Naive thymus-derived CD4-positive, alpha-beta T cell (primary cell): ENCODE data around the gene WWOX. TPM values are rescaled to one million over a fixed set of nuclear protein-coding genes. Genes with fewer than 3 reads are reported as not detected.
A peak's percentile ranks its signal among the peaks of the same experiment; 100 is the strongest.

Source experiments
- ATAC-seq: fragments of 150-1000 bp; cut with Tn5 transposase; 2 replicates; pipeline ENCODE4 v1.10.0; 2021; ENCODE audit warnings: mild to moderate bottlenecking, moderate library complexity
- CTCF ChIA-PET: fragments of 350-600 bp; sonication (Branson Sonifier 250); formaldehyde crosslinking; loops from one replicate; lab custom pipeline; 2021; ENCODE audit warnings: antibody characterized with exemption; lab: Charles Lee
- POLR2A ChIA-PET: fragments of 350-600 bp; sonication (Branson Sonifier 250); formaldehyde crosslinking; loops from one replicate; lab custom pipeline; 2021; ENCODE audit warnings: antibody characterized with exemption, inconsistent platforms; lab: Charles Lee
- DNase-seq, 9 donors: peaks; one replicate each; pipeline versions ENCODE4 v3.0.0 to v3.0.0-alpha.2; 2020 to 2022; ENCODE audit warnings: mixed read lengths in 1 of 9
- H3K27ac ChIP-seq: one replicate; pipeline ENCODE4 v1.7.0; 2013; ENCODE audit warnings: mild to moderate bottlenecking, low read depth, low read length, moderate library complexity
- H3K27me3 ChIP-seq, 2 donors: one replicate each; pipeline ENCODE4 v1.7.0; 2013; ENCODE audit warnings: low read length in 2 of 2, mild to moderate bottlenecking in 2 of 2, moderate library complexity in 2 of 2; ENCODE audit not compliant: control insufficient read depth in 2 of 2, insufficient read depth in 2 of 2
- H3K36me3 ChIP-seq, 3 experiments: 1 replicate in 2 of 3; 2 replicates in 1 of 3; pipeline ENCODE4 v1.7.0; 2013; ENCODE audit warnings: low read length in 3 of 3, mild to moderate bottlenecking in 3 of 3, moderate library complexity in 1 of 3; ENCODE audit not compliant: insufficient read depth in 3 of 3, control insufficient read depth in 2 of 3
- H3K4me1 ChIP-seq, 2 donors: one replicate each; pipeline ENCODE4 v1.7.0; 2013; ENCODE audit warnings: low read length in 2 of 2, mild to moderate bottlenecking in 2 of 2, moderate library complexity in 1 of 2; ENCODE audit not compliant: control insufficient read depth in 2 of 2, insufficient read depth in 2 of 2
- H3K4me3 ChIP-seq: 2 replicates; pipeline ENCODE4 v1.7.0; 2013; ENCODE audit warnings: mild to moderate bottlenecking, low read length
- H3K9me3 ChIP-seq, 3 experiments: 1 replicate in 2 of 3; 2 replicates in 1 of 3; pipeline ENCODE4 v1.7.0; 2013; ENCODE audit warnings: low read length in 3 of 3; ENCODE audit not compliant: control insufficient read depth in 2 of 3
- H3K27ac Mint-ChIP-seq, 9 donors: one replicate each; pipeline ENCODE4 v1.8.0; 2020 to 2022; ENCODE audit warnings: mixed read lengths in 9 of 9, mild to moderate bottlenecking in 8 of 9, moderate library complexity in 5 of 9, inconsistent platforms in 2 of 9
- H3K27me3 Mint-ChIP-seq, 5 donors: one replicate each; pipeline ENCODE4 v1.8.0; 2021 to 2022; ENCODE audit warnings: mixed read lengths in 5 of 5, mild to moderate bottlenecking in 1 of 5
- H3K36me3 Mint-ChIP-seq, 5 donors: one replicate each; pipeline ENCODE4 v1.8.0; 2020 to 2022; ENCODE audit warnings: mixed read lengths in 5 of 5, mild to moderate bottlenecking in 3 of 5, inconsistent platforms in 1 of 5
- H3K4me1 Mint-ChIP-seq, 7 donors: one replicate each; pipeline ENCODE4 v1.8.0; 2020 to 2022; ENCODE audit warnings: mixed read lengths in 7 of 7, mild to moderate bottlenecking in 3 of 7, inconsistent platforms in 1 of 7
- H3K4me3 Mint-ChIP-seq, 10 donors: one replicate each; pipeline ENCODE4 v1.8.0; 2020 to 2022; ENCODE audit warnings: mild to moderate bottlenecking in 10 of 10, mixed read lengths in 10 of 10, moderate library complexity in 6 of 10, inconsistent platforms in 2 of 10
- H3K9me3 Mint-ChIP-seq, 11 donors: one replicate each; pipeline ENCODE4 v1.8.0; 2020 to 2022; ENCODE audit warnings: mixed read lengths in 11 of 11, mild to moderate bottlenecking in 4 of 11, inconsistent platforms in 1 of 11, moderate library complexity in 1 of 11
- intact Hi-C, 2 donors: fragments of 100-400 bp; cut with micrococcal nuclease; formaldehyde crosslinking; loops; one replicate each; pipeline ENCODE4 v1.15.1; 2023
- polyA plus RNA-seq, 2 donors: library from polyadenylated mRNA; unstranded; fragments of 300-500 nt; fragmentation: Illumina TruSeq; gene quantifications; one replicate each; pipeline ENCODE4 v1.2.3, GENCODE V29; 2021
- total RNA-seq, 6 experiments: library from RNA in 5 of 6; stranded (reverse) in 5 of 6; gene quantifications; 1 replicate in 5 of 6; 2 replicates in 1 of 6; pipeline ENCODE4 v1.2.3 and lab custom pipeline; 2021 to 2026

The WWOX gene
- total and polyA plus RNA-seq, 7 experiments from 2014 or later: 13.8 to 31.1 (median 20.8) TPM

DNA sequence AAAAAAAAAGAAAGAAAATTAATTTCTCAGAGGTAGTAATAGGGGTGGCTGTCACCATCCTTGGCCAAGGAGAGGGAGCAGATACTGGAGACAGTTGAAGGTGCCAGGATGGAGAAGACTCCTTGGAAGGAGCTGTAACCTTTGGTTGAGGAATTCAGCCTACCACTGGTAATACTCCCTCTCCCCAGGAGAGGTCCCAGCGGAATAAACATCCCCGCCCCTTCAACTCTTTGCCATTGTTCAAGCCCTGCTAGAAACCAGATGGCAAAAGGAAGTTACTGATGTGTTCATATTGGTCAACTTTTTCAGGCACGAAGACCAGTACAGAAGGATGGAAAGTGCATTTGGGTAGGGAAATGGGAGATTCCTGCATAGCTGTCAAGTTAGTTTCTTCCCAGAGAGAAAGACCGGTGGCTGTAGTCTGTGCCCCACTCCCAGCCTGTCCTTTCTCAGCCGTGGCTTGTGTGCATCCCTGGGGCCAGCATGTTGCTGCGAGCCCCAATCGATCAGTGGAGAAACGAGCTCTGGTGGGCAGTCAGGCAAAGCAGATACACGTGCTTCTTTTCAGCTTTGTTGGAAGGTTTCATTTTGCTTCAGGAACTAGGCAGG lies 889.0 kb downstream of the WWOX start:
- no peaks in the 10 kb centered on the region for H3K27me3 ChIP-seq
- intact Hi-C loops: no loop called here
- H3K9me3 Mint-ChIP-seq: peaks cover 0 to 4% (median 2%) of the 10 kb centered on the region in 11 donors
- ChIA-PET CTCF (no interaction called here), POLR2A (no interaction called here)
- no peak overlapping the region for H3K27ac ChIP-seq
- no peak for ATAC-seq
- no peaks in the 10 kb centered on the region for H3K36me3 ChIP-seq
- no peak for DNase-seq
- H3K4me1 ChIP-seq: no peaks in the 10 kb centered on the region
- H3K4me3 Mint-ChIP-seq: no peak overlapping the region
- H3K9me3 ChIP-seq: no peaks in the 10 kb centered on the region
- peaks cover 0 to 5% (median 0%) of the 10 kb centered on the region in 7 donors for H3K4me1 Mint-ChIP-seq
- no peaks in the 10 kb centered on the region for H3K27me3 Mint-ChIP-seq
- peaks cover 0 to 5% (median 0%) of the 10 kb centered on the region in 5 donors for H3K36me3 Mint-ChIP-seq
- H3K27ac Mint-ChIP-seq: no peak overlapping the region
- no peak overlapping the region for H3K4me3 ChIP-seq

DNA sequence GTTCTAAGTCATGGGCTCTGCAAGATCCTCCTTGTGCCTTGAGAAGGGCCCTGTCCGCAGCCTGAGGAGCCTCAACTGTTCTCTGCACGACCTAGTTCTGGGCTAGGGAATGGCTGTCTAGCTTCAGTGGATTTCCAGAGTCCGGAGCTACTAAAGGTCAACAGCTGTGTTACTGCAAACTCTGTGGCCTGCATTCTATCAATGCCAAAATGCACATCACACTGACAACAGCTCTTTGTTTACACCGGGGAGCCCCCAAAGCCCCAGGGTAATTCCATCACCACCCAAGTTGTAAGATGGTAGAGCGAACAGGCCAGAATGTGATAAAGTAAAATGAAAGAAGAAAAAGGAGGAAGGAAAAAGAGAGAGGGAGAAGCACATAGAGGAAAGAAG lies 890.9 kb downstream of the WWOX start:
- Mint-ChIP-seq H3K4me1 (peaks cover 0 to 6% (median 1%) of the 10 kb centered on the region in 7 donors), H3K27ac (no peak overlapping the region), H3K36me3 (peaks cover 0 to 5% (median 0%) of the 10 kb centered on the region in 5 donors), H3K27me3 (no peaks in the 10 kb centered on the region), H3K9me3 (peaks cover 0 to 2% (median 0%) of the 10 kb centered on the region in 11 donors), H3K4me3 (no peak overlapping the region)
- ChIA-PET CTCF (interaction anchor here (0.6 kb wide), 1 partner anchor 220 kb away, joined by 3 read pairs; no protein-coding TSS in a partner anchor), POLR2A (no interaction called here)
- intact Hi-C loops: no loop called here
- ATAC-seq (no peak), DNase-seq (no peak)
- Histone ChIP-seq H3K4me1 (no peaks in the 10 kb centered on the region), H3K27ac (no peak overlapping the region), H3K9me3 (no peaks in the 10 kb centered on the region), H3K4me3 (no peak overlapping the region), H3K36me3 (no peaks in the 10 kb centered on the region), H3K27me3 (no peaks in the 10 kb centered on the region)

DNA sequence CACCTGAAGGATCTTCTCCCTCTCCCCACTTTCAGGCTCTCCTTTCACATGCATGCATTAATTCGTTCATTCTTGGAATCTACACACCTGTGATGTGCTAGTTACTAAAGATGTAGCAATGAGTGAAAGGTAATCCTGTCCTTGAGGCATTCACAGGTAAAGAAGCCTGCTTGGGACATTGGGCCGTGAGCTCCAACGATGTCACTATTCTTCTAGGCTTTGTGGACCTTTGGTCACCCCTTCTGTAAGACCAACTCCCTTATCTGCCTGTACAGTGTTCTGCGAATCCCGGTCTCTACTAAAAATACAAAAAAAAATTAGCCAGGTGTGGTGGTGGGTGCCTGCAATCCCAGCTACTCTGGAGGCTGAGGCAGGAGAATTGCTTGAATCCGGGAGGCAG lies 892.5 kb downstream of the WWOX start:
- Histone ChIP-seq H3K4me3 (no peak overlapping the region), H3K27ac (no peak overlapping the region), H3K4me1 (no peaks in the 10 kb centered on the region), H3K9me3 (no peaks in the 10 kb centered on the region), H3K27me3 (no peaks in the 10 kb centered on the region), H3K36me3 (no peaks in the 10 kb centered on the region)
- Mint-ChIP-seq H3K4me1 (peaks cover 0 to 11% (median 3%) of the 10 kb centered on the region in 7 donors), H3K36me3 (peaks cover 0 to 4% (median 0%) of the 10 kb centered on the region in 5 donors), H3K9me3 (peaks cover 0 to 2% (median 0%) of the 10 kb centered on the region in 11 donors), H3K27me3 (no peaks in the 10 kb centered on the region), H3K27ac (peak overlapping the region in 1 of 9 donors; percentile 9), H3K4me3 (no peak overlapping the region)
- POLR2A ChIA-PET: no interaction called here
- DNase-seq (no peak), ATAC-seq (no peak)
- intact Hi-C loops: no loop called here
- CTCF ChIA-PET: no interaction called here

DNA sequence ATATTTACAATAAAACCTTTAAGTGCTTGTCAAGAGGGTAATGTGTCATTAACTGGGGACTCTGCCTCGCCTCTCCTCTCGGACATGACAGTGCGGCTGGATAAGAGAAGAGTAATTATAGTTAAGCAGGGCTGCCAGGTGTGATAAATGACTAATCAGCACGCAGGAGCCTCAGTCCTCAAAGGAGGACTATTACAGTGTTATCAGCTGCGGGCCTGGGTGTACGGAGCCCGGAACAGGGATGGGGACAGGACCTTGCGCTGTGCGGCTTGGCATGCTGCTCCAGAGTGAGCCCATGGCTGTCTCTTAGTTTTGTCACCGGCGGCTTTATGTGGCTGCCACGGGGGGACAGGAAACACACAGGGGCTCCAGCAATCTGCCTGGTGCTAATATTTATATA lies 893.9 kb downstream of the WWOX start:
- Mint-ChIP-seq H3K4me1 (peaks cover 0 to 11% (median 3%) of the 10 kb centered on the region in 7 donors), H3K36me3 (peaks cover 0 to 6% (median 0%) of the 10 kb centered on the region in 5 donors), H3K4me3 (no peak overlapping the region), H3K27ac (no peak overlapping the region), H3K9me3 (peaks cover 0 to 2% (median 0%) of the 10 kb centered on the region in 11 donors), H3K27me3 (no peaks in the 10 kb centered on the region)
- ChIA-PET CTCF (no interaction called here), POLR2A (no interaction called here)
- Histone ChIP-seq H3K4me1 (no peaks in the 10 kb centered on the region), H3K4me3 (no peak overlapping the region), H3K36me3 (no peaks in the 10 kb centered on the region), H3K9me3 (no peaks in the 10 kb centered on the region), H3K27me3 (no peaks in the 10 kb centered on the region), H3K27ac (no peak overlapping the region)
- no peak for ATAC-seq
- intact Hi-C loops: no loop called here
- no peak for DNase-seq

DNA sequence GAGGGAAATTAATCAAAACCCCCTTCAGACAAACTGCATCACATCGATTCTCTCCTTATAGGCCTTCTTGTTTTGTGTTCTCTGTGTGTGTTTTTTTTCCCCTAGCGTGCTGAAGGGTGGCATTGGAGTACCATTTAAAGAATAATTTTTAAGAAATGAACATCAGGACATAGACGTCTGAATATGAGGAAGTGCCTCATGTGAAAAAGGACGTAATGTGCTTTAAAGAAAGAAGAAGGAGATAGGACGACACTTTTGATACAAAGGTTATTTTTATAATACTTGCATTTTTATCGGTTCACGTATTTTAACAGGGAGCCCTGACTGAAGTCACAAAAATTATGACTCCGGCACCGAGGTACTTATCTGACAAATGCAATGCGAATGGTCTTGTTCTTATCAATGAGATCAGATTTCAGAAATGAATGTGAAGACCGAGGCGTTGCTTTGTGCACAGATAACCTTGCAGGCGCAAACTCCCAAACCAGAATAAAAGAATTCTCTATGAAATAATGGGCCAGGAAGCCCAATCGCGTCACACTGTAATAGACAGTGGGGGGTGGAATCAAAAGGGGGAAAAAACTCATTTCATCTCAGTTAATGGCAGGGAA lies 894.8 kb downstream of the WWOX start:
- no peak overlapping the region for H3K27ac Mint-ChIP-seq
- Histone ChIP-seq H3K4me3 (no peak overlapping the region), H3K4me1 (no peaks in the 10 kb centered on the region), H3K27me3 (no peaks in the 10 kb centered on the region), H3K36me3 (no peaks in the 10 kb centered on the region), H3K9me3 (no peaks in the 10 kb centered on the region), H3K27ac (no peak overlapping the region)
- H3K27me3 Mint-ChIP-seq: no peaks in the 10 kb centered on the region
- H3K9me3 Mint-ChIP-seq: peaks cover 0 to 3% (median 0%) of the 10 kb centered on the region in 11 donors
- intact Hi-C loops: no loop called here
- H3K4me3 Mint-ChIP-seq: no peak overlapping the region
- CTCF ChIA-PET: no interaction called here
- peaks cover 0 to 11% (median 0%) of the 10 kb centered on the region in 5 donors for H3K36me3 Mint-ChIP-seq
- POLR2A ChIA-PET: no interaction called here
- DNase-seq (no peak), ATAC-seq (no peak)
- peaks cover 0 to 11% (median 3%) of the 10 kb centered on the region in 7 donors for H3K4me1 Mint-ChIP-seq

DNA sequence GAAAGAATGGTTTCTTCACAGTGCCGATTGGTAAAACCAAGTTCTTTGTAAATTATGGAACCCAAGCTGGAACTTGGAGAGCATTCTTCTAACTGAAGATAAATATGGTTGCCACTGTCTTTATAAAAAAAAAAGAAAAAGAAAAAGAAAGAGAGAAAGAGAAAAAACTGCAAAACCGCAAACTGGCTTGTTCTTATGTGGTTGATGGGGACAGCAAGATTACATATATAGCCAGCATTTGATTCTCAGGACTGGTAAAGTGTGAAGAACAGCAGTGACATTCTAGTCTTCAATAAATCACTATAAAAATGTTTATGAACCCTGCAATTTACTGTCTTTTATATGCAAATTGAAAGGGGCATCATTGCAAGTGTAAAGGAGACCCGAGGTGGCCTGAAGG lies 896.0 kb downstream of the WWOX start:
- Histone ChIP-seq H3K4me1 (no peaks in the 10 kb centered on the region), H3K27me3 (no peaks in the 10 kb centered on the region), H3K36me3 (no peaks in the 10 kb centered on the region), H3K4me3 (no peak overlapping the region), H3K27ac (no peak overlapping the region), H3K9me3 (no peaks in the 10 kb centered on the region)
- DNase-seq (no peak), ATAC-seq (no peak)
- no peaks in the 10 kb centered on the region for H3K27me3 Mint-ChIP-seq
- POLR2A ChIA-PET: no interaction called here
- peaks cover 0 to 11% (median 0%) of the 10 kb centered on the region in 5 donors for H3K36me3 Mint-ChIP-seq
- intact Hi-C loops: no loop called here
- H3K4me3 Mint-ChIP-seq: no peak overlapping the region
- peaks cover 0 to 7% (median 0%) of the 10 kb centered on the region in 7 donors for H3K4me1 Mint-ChIP-seq
- H3K9me3 Mint-ChIP-seq: peaks cover 0 to 3% (median 0%) of the 10 kb centered on the region in 11 donors
- no peak overlapping the region for H3K27ac Mint-ChIP-seq
- CTCF ChIA-PET: no interaction called here

DNA sequence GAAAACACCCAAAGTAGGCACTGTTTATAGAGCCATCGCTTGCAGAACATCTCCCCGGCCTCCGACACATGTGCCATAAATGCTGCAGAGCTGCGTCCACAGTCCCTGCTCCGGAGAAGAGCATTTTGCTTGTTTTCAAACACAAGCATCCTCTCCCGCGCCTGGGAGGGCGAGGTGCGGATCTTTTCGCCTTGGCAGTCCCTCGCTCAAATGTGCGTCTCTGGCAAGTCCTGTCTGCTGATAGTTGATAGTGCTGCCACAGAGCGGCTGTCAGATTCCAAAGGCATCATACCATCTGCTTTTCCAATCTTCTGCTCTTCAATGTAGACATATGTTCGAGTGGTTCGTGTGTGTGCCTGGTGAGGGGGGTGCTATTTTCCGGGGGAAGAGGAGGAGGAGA lies 897.3 kb downstream of the WWOX start:
- no peak for DNase-seq
- H3K4me3 ChIP-seq: no peak overlapping the region
- no peaks in the 10 kb centered on the region for H3K9me3 ChIP-seq
- Mint-ChIP-seq H3K4me1 (peaks cover 0 to 7% (median 0%) of the 10 kb centered on the region in 7 donors), H3K4me3 (no peak overlapping the region), H3K36me3 (peaks cover 0 to 11% (median 0%) of the 10 kb centered on the region in 5 donors), H3K27ac (no peak overlapping the region), H3K9me3 (peaks cover 0 to 3% (median 0%) of the 10 kb centered on the region in 11 donors), H3K27me3 (no peaks in the 10 kb centered on the region)
- CTCF ChIA-PET: no interaction called here
- no peaks in the 10 kb centered on the region for H3K36me3 ChIP-seq
- H3K4me1 ChIP-seq: no peaks in the 10 kb centered on the region
- H3K27ac ChIP-seq: no peak overlapping the region
- no peak for ATAC-seq
- H3K27me3 ChIP-seq: no peaks in the 10 kb centered on the region
- POLR2A ChIA-PET: no interaction called here
- intact Hi-C loops: no loop called here
